ENCODE results near the gene ASB1.

ASB1 gene, protein sequence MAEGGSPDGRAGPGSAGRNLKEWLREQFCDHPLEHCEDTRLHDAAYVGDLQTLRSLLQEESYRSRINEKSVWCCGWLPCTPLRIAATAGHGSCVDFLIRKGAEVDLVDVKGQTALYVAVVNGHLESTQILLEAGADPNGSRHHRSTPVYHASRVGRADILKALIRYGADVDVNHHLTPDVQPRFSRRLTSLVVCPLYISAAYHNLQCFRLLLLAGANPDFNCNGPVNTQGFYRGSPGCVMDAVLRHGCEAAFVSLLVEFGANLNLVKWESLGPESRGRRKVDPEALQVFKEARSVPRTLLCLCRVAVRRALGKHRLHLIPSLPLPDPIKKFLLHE

DNA sequence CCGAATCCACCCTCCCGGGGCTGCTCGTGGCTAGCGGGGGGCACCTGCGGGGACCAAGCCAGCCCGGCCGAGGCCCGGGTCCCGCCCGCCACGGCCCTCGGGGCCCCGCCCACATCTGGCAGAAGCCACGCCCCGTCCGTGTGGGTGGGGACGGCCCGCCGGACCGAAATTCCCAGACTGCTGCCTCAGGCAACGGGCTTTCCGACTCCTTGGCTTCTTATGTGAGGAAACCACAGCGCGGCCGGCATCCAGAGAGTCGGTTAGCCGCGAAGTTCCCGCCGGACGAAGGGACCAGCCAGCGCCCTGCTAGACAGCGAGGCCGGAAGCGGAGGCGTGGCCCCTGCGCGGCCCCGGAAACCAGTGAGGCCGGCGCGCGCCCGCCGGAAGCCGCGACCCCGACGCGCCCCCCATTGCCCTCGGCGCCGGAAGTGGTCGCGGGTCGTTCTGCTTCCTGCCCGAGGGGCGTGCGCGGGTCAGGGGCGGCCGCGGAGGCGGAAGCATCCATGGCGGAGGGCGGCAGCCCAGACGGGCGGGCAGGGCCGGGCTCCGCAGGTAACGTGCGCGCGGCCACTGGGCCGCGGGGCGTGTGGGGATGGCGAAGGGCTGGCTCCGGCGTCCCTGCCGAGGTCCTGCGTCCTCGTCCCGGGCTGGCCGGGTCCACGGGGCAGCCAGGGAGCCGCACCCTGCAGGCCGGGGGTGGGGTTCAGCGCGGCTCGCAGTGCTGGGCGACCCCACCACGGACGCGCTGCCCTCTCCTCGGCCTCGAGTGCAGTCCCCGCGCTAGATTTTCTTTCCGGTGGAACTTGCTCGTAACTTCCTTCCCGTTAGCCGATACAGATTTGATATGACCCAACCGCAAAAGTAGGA, at the start of gene ASB1:
Gene ASB1, plus strand, starts transcription at position 360 of the 867 bp plus-strand sequence. Its CDS starts 144 bp downstream, at position 504.
- DNase-seq = peak; percentile 79

DNA sequence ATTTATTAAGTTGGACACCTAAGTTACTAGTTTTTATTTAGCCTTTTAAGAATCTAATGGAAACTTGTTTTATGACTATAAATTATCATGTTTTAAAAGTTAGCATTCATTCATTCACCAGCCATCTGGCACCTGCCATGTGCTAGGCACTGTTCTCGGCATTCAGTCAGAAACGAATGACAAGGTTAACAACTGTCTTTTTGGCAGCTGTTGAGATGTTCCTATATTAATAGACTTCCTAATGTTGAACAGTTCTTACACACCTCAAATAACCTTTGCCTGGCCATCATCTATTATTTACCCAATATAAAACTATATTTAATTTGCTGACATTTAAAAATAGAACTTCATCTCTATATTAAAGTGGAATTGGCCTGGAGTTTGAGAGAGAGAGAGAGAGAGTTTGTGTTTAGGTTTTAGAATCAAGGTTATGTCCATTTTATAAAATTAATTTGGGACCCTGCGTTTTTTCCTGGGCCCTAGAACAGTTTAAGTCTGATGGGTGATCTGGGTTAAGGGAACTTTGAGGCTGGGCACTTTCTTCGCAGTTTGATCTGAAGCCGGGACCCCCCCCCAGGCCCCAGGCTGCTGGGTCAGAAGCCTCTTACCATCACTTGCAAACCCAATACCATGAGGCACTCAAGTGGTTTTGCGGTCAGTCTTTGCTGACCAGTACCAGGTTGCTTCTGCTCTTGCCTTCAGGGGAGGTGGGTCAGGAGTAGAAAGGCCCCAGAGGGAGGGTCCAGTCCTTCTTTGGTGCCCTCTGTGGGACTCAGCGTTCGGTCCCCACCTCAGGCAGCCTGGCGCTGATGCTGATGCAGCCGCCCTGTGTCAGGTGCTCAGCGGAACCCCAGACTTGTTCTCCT, 48.3 kb upstream of the ASB1 start:
- no peak for DNase-seq

DNA sequence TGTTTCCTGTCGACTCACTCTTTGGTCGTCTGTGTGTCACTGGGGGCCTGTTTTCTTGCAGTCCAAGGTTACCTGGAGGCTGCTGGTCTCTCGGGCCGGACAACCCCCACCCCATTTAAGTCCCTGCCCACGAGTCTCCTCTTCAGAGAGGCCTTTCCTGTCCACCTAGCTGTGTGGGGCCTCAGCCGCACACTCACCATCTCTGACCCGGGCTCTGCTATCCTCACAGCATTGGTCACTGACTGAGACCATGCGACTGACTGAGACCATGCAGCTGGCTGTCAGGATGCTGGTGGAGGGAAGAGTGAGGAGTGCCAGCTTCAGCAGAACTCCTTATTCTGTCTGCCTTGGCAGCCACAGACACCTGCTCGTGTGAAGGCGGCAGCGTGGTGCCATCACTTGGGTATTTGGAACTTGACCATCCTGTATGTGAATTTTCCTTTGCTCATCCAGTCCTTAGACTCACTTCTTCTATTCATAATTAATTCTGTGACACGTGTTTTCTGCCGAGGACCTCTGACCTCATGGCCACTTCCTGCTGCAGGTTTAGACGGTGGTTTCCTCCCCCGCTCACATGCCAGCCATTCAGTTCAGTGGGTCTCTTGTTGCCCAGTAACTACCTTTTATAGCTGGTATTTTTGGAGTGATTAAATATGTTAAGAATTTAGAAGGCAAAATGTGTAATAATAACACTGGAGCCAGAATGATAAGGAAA, 47.5 kb upstream of the ASB1 start:
- peak in 1 of 2 donors; percentile 11 for DNase-seq

DNA sequence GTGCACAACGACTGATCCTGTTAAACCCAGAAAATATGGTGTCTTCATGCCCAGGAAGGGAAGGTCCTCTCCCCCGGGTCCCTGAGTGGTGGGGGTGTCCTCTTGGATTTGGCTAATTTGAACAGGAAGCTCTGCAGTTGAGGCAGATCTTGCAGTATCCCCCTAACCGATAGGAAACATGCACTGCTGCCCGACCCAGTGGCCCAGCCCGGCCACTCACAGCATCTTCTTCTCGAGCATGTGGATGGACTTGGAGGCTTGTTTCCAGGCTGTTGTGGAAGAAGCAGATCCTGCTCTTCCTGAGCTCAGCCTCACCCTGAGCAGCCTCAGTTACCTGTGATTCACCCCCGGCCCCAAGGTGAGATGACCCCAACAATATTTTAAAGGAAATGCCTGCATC, 46.4 kb upstream of the ASB1 start:
- DNase-seq = no peak

DNA sequence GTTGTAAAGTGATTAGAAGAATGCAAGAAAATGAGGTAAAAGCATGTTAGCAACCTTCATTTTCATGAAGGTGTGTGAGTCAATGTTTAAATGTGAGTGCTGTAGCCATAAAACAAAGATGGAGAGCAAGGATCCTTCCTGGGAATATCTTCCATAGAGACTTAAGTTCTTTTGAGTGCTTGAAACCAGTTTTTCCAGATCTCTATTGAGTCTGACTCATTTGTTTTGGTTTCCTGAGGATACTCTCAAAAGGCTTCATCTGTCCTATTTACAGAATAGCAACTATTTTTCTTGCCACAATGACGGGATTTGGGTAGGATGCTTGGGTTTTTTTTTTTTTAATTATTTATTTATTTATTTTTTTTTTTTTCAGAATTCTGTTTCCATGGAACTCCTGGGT, 45.9 kb upstream of the ASB1 start:
- no peak for DNase-seq

DNA sequence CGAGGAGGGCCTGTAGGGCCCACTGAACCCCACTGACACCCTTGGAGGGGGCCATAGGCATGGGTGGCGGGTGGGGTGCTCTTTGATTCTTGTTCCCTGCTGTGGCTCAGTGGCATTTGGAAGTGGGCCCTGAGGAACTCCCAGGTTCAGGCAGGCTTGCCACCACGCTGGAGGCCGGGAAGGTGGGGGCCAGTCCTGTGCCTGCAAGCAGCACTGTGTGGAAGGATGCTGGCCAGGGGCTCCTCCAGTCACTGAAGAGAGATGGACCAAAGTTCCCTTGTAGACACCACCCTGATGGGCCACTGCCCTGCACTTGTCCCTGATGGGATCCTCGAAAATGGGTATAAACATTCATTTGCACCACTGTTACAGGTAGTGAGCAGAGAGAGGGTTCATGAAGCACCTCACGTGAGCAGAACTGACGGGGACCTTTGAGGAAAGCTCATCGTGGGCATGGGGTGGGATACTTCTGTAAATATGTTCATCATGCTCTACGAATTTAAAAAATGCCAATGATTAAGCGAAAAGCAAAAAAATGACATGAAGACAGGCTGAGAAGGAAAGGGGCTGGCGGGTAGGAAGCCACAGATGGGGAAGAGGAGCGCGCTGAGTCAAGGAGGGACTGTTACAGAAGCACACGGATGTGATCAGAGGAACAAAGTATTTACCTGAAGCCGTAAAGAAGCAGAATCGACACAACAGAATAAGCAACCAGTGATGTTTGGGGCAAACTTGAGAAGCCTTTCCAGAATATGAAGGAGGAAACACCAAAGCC, 45.2 kb upstream of the ASB1 start:
- no peak for DNase-seq

DNA sequence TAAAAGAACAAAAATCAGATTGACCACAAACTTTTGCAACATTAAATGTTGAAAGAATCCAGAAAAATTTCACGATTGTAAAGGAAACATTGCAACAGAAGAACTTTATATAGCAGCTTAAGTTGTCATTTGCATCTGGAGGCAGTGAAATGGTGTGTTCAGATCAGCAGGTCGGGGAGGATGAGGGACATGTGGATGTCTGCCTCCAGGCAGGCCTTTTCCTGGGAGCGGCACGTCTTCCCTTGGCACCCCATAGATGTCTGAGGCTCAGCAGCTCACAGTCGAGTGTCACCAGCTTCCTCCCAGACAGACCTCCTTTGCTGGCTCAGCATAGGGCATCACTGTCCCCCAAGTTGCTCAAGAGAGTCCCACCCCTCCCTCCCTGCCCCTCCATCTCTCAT, 44.3 kb upstream of the ASB1 start:
- DNase-seq = no peak

DNA sequence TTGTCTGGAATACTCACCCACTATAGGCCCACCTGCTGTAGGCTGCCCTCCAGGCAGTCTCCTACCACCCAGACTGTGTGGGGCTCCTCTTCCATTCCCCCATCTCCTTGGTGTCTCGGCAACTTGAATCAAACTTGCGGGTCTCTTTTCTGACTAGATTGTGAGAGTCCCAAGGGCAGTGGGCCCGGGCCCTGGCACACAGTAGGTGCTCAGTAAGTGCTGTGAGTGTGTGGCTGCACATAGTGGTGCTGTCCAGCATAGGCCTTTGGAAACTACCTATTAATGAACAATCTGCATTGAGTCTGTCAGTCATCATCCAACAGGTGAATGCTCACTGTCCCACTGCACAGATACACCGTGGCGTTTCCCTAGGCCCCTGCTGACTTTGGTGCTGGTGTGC, 43.6 kb upstream of the ASB1 start:
- no peak for DNase-seq

DNA sequence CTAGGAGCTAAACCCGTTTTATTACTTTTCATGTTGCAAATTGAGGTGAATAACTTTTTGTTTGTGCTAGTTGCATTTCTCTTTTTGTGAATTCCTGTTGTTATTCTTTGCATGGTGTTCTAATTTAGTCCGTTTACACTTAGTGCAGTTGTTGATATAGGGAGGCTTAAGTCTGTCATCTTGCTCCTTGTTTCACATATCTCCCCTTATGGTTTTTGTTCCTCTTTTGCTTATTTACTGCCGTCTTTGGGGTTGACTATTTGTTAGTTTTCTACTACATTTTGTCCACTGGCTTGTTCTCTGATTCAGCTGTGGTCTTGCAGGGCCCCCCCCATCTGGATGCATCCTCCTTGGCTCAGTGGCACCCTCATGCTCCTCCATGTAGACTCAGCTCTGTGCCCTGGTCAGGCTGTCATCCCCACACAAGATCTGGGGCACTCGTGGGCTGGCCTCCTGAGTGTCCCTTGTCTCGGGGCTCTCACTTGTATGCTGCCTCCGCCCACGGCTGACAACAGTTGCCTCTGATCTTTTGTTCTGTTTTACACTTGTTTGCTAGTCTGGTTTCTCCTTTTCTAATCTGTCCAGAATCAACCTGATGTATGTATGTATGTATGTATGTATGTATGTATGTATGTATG, 42.9 kb upstream of the ASB1 start:
- DNase-seq = no peak

DNA sequence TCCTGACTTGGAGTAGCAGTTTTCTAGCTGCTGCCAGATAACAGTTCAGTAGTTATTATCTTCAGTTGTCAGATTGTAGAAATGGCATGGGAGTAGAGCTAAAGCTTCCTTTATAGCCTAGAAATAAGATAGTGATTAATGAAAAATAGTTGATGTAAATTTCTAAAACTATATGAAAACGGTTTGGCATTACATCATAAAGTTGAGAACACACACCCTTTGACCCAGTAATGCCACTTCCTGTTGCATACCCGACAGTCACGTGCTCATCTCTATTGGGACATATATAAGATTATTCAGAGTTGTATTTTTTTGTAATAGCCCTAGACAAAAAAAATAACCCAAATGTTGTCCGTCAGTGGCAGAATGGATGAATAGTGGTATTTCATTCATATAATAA, 39.4 kb upstream of the ASB1 start:
- no peak for DNase-seq

DNA sequence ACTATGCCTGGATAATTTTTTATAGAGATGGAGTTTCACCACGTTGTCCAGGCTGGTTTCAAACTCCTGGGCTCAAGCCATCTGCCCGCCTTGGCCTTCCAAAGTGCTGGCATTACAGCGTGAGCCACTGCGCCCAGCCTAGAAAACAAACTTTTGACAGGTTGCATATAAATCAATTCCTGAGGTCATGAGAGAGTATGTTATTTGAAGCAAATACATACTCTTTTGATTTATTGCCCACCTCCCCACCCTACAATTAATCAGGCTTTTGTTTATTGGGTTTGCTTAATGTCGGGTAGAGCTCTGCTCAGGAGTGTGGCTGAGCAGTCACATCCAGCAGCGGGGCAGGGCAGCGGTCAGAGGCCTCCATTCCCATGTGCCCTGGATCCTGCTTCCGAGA, 37.9 kb upstream of the ASB1 start:
- DNase-seq = no peak

DNA sequence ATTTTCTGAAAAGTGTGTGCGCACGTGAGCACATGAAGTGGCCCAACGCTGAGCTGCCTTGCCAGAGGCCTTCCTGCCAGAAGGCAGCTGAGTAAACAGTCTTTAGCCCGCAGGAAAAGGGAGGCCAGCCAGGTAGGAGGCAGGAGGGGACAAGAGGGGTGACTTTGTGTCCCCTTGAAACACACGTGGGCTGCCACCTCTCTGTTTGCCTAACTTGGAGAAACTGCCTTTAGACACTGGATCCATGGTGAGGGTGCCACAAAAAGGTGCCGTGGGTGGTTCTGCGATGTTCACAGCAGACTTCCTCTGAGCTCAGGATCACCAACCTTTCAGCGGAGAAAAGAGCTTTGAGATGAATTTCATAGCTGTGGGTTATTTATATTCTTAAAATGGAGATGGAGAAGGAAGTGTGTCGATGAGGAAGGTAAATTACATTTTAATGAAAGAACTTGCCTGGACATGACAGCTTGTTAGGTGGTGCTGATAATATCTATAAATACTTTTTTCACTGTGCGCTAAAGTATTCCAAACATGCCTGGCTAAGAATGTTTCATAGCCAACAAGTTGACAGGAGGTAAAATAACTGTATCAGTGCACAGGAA, 36.6 kb upstream of the ASB1 start:
- DNase-seq = no peak

DNA sequence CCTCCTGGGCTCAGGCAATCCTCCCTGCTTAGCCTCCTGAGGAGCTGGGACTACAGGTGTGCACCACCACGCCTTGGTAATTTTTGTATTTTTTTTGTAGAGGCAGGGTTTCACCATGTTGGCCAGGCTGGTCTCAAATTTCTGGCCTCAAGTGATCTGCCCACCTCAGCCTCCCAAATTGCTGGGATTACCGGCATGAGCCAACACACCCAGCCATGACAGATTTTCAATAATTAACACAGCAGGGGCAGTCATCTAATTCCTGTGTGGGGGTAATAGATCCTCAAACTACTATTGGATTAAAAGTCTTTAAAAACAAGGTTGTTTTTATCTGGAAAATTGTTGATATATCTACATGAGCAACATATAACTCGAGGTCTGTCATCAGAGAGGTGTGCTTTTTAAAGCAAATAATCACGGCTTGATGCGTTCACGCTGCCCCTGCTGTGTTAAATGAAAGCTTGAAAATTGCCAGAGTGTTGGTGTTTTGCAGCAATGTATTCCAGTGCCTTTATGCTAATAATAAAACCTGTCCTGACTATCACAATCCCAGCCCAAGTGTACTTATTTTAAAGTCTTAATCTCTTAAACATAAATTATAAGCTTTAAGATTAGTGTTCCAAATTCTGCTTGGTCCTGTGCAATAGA, 35.6 kb upstream of the ASB1 start:
- DNase-seq = no peak

DNA sequence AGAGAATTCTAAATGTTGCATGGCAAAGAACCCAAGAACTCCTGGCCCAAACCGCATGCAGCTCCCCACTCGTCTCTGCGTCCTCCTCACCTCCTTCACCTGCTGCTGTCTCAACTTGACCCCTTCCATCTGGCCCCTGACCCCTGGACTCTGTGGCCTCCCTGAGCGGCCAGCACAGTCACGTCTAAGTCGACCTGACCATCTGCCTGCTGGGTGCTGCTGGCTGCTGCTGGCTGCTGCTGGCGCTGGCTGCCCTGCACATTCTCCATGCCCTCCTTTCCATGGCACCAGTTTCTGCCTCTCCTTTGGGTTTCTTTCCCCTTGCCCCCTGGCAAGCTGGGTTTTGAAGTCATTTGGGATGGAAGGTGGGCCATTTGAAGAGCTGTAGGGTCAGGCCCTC, 30.1 kb upstream of the ASB1 start:
- DNase-seq = no peak

DNA sequence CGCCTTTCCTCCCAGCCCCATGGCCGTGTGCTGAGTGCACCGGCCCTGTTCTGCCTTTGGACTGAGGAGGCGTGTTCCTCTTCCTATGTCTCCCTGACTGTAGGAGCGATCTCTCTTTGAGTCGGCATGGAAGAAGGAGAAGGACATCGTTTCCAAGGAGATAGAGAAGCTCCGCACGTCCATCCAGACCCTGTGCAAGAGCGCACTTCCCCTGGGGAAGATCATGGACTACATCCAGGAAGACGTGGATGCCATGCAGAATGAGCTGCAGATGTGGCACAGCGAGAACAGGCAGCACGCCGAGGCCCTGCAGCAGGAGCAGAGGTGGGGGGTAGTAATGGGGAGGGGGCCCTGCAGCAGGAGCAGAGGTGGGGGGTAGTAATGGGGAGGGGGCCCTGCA, 29.4 kb upstream of the ASB1 start:
- DNase-seq = no peak

DNA sequence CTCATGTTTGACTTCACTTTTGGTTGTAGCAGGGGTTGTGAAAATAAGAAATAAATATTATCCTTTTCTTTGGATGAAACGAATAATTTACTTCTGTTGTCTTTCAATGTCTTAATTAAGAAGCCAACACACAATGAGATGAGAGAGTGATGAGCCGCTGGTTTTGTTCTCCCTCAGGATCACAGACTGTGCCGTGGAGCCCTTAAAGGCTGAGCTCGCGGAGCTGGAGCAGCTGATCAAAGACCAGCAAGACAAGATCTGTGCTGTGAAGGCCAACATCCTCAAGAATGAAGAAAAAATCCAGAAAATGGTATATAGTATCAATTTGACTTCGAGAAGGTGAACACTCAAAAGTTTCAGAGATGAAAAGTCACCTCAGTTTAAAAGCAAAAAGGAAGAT, 28.1 kb upstream of the ASB1 start:
- no peak for DNase-seq

DNA sequence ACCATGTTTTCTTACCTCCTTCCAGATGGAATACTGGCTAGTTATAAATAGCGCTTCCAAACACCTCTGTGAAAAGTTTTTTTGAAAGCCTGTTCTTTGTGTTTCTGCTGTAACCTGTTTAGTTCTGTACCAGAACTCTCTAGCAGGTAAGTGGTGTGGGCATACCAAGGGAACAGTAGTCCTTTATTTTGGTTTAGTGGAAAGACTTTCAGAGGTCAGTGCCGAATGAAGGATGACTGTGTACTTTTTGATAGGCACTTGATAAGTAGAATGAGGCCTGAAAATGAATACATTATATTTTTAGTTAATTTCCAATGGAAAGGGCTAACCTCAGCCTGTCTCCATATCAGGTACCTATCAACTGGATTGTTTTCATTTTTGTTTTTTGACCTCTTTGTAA, 27.6 kb upstream of the ASB1 start:
- no peak for DNase-seq

DNA sequence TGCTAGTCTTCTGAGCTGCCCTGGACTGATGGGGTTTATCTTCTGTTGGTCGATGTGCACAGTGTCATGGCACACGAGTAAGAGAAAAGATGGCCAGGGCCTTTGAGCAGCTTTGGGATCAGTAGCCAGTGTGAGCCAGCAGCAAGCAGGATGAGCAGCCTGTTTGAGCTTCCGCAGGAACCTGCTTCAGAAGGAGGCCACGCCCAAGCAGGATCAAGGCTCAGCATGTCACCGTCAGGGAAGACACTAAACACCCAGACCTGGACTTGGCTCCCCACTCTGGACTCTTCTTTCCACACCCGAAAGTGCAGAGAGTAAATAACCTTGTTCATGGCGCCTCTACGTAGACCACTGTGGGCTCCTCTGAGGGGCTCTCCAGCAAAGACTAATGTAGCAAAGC, 25.2 kb upstream of the ASB1 start:
- no peak for DNase-seq

DNA sequence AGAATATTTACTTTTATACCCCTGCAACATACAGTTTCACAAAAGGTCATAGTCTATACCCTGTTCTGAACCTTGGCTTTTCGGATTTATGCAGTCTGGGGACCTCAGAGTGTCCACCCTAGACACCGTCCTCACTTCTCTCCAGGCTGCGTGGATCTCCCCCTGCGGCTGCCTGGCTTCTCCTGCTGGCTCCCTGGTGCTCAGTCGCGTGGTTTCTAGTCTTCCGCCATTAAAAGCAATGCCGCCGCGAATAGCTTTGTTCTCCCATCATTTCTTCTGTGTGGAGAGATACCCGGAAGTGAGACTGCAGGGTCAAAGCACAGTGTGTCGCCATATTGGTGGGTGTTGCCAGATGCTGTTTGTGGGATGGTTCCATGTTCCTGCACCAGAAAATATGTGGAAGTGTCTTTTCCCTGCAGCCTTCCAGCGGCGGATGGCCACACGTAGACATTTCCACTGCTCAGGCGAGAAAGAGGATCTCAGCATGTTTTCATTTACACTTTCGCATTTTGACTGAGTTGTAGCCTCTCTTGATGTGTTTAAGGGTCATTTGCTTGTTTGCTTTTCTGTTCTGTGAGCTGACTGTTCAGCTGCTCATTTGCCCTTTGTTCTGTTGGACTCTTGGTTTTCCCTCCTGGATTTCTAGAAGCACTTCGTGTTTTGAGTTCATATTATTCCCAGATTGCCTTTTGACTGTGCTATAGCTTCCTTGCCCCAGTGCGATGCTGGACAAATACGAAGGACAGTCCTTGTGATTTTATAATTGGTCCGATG, 22.9 kb upstream of the ASB1 start:
- no peak for DNase-seq
